Fibroblast of lung (primary cell): Measurements from ENCODE around the gene CALHM1. TPM values are rescaled to one million over a fixed set of nuclear protein-coding genes. Genes with fewer than 3 reads are reported as not detected.

Experiments
- DNase-seq, 2 donors: peaks; one replicate each; pipeline versions ENCODE4 v3.0.0 to v3.0.0-alpha.2; 2010; ENCODE audit warnings: low read depth in 2 of 2
- H2AFZ ChIP-seq: 2 replicates; pipeline ENCODE4 v1.5.1; 2012; ENCODE audit warnings: low read length, control low read depth, inconsistent platforms
- H3K27ac ChIP-seq: 2 replicates; pipeline ENCODE4 v1.5.1; 2011; ENCODE audit warnings: low read length, control low read depth; ENCODE audit not compliant: insufficient read depth
- H3K27me3 ChIP-seq: 2 replicates; pipeline ENCODE4 v1.5.1; 2011; ENCODE audit warnings: mild to moderate bottlenecking, low read length; ENCODE audit not compliant: control insufficient read depth, insufficient read depth
- H3K36me3 ChIP-seq: 2 replicates; pipeline ENCODE4 v1.5.1; 2011; ENCODE audit warnings: low read length; ENCODE audit not compliant: control insufficient read depth, insufficient read depth
- H3K4me1 ChIP-seq: 2 replicates; pipeline ENCODE4 v1.5.1; 2011; ENCODE audit warnings: low read length; ENCODE audit not compliant: control insufficient read depth, insufficient read depth; ENCODE audit errors: extremely low read depth
- H3K4me2 ChIP-seq: 2 replicates; pipeline ENCODE4 v1.5.1; 2011; ENCODE audit warnings: low read length, control low read depth; ENCODE audit not compliant: insufficient read depth; ENCODE audit errors: extremely low read depth
- H3K4me3 ChIP-seq, 4 experiments: fragments of 200-600 bp in 1 of 4; sonication (generic) in 1 of 4; replicated peaks in 1 of 4; 2 replicates each; pipeline ENCODE4 v1.5.1; 2011 to 2016; ENCODE audit warnings: low read length in 4 of 4, low read depth in 3 of 4, mild to moderate bottlenecking in 3 of 4, control low read depth in 2 of 4, inconsistent platforms in 1 of 4, mixed read lengths in 1 of 4; ENCODE audit not compliant: insufficient read depth in 1 of 4; ENCODE audit errors: control extremely low read depth in 1 of 4
- H3K79me2 ChIP-seq: 2 replicates; pipeline ENCODE4 v1.5.1; 2012; ENCODE audit warnings: mild to moderate bottlenecking, low read length, inconsistent platforms; ENCODE audit not compliant: control insufficient read depth, insufficient read depth
- H3K9ac ChIP-seq: 2 replicates; pipeline ENCODE4 v1.5.1; 2011; ENCODE audit warnings: mild to moderate bottlenecking, low read length, control low read depth; ENCODE audit not compliant: insufficient read depth
- H3K9me3 ChIP-seq: 2 replicates; pipeline ENCODE4 v1.5.1; 2012; ENCODE audit warnings: low read depth, low read length; ENCODE audit not compliant: control insufficient read depth, insufficient read depth
- H4K20me1 ChIP-seq: 2 replicates; pipeline ENCODE4 v1.5.1; 2011; ENCODE audit warnings: low read length; ENCODE audit not compliant: control insufficient read depth, insufficient read depth; ENCODE audit errors: extremely low read depth
- CTCF ChIP-seq, 2 donors: IDR thresholded peaks in 1 of 2; conservative IDR thresholded peaks in 1 of 2; 1 replicate in 1 of 2; 2 replicates in 1 of 2; pipeline ENCODE4 v1.5.1; 2011 to 2012; ENCODE audit warnings: low read length in 2 of 2, control low read depth in 1 of 2, inconsistent platforms in 1 of 2, low read depth in 1 of 2, mild to moderate bottlenecking in 1 of 2
- EZH2 ChIP-seq: IDR thresholded peaks from 2 replicates; pipeline ENCODE4 v1.5.1; 2012; ENCODE audit warnings: low read length, control low read depth, mild to moderate bottlenecking; ENCODE audit errors: missing control alignments
- polyA minus RNA-seq: library from RNA; depleted of rRNA, polyadenylated mRNA; stranded (reverse); fragments of >200 nt; gene quantifications from 2 replicates; pipeline ENCODE4 v1.2.3, GENCODE V29; 2011; ENCODE audit warnings: low replicate concordance
- polyA plus RNA-seq, 2 donors: library from polyadenylated mRNA; depleted of rRNA in 1 of 2; stranded (reverse) in 1 of 2; unstranded in 1 of 2; fragments of >200 nt; gene quantifications; 2 replicates each; pipeline ENCODE4 v1.2.1, GENCODE V29; 2011 to 2012; ENCODE audit warnings: missing spikeins in 1 of 2
- total RNA-seq: library from RNA; depleted of rRNA; stranded (reverse); fragments of >200 nt; gene quantifications from 2 replicates; pipeline ENCODE4 v1.2.1, GENCODE V29; 2014

The CALHM1 gene
- total RNA-seq (not detected in 2 replicates), polyA plus RNA-seq (not detected in 2 replicates), polyA minus RNA-seq (not detected in 2 replicates)
- polyA plus RNA-seq (2012): 0.03 TPM in 1 of 2 replicates, not detected in the other

- H3K4me3 ChIP-seq: no peak within 1 kb of the TSS
- TF ChIP-seq EZH2 (no peak), CTCF (conservative IDR thresholded peaks at IDR 0.05 in 1 of 2, IDR thresholded peaks at IDR 0.05 in 1 of 2; ENCODE audit: low read depth in 1 of 2, low read length in 2 of 2) (no peak)
- no peak within 1 kb of the TSS for H2AFZ ChIP-seq
- H3K9ac ChIP-seq: no peak within 1 kb of the TSS
- no peak for DNase-seq
- no peaks in the 10 kb centered on the region for H3K36me3 ChIP-seq
- H3K4me1 ChIP-seq: no peaks in the 10 kb centered on the region
- H3K4me2 ChIP-seq: no peak within 1 kb of the TSS
- no peaks in the 10 kb centered on the region for H4K20me1 ChIP-seq
- H3K79me2 ChIP-seq: no peaks in the 10 kb centered on the region
- no peaks in the 10 kb centered on the region for H3K9me3 ChIP-seq
- no peaks in the 10 kb centered on the region for H3K27me3 ChIP-seq
- H3K27ac ChIP-seq: no peak within 1 kb of the TSS
Observed at GRCh38 chr10:103458720-103459119, at the start of gene CALHM1. TSS of gene CALHM1 (minus strand) at chr10:103458900. CDS start at chr10:103458751, 149 bp downstream.

DNA sequence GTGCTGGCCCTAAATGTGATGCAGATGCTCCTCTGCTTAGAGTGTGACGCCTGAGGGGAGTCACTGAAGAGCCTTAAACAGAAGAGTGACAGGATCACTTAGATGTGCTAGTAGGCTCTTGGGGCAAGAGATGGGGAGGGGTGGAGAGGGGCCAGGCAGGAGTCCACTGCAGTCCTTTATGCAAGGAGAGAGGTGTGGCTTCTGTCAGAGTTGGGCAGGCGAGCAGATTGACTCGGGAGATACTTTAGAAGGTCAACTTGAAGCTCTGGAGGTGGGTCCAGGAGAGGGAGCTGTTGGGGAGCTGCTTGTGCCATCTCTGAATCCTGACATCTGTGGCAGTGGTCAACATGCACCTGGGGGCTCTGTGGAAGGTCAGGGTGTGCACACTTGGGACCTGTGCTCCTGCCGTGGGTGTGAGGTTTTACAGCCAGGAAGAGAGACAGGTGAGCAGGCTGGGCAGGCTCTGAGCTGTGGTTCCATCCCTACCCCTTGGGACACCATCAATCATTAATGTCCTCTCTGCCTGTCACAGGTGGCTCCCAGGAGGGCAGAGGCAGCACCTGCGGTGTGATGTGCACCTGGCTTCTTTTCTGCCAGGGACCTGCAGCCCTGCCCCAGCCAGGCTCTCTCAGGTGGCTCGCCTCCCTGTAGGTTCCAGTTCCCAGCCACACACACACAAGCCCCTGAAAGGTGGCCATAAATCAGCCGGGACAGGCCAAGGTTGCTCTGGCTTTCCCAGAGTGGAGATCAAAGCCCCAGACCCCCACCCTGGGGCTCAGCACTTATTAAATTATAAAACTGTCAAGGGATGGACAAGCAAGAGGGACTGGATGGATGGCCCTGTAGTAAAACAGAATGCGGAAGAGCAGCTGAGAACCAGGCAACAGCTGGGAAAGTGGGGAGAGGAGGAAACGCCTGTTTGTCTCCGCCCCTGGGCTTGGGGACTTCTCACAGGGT, 48.8 kb upstream of the CALHM1 start:
- DNase-seq: no peak
- peaks cover 22% of the 10 kb centered on the region for H3K27me3 ChIP-seq

More for the DNA sequence above, 48.8 kb upstream of the CALHM1 start:
- H3K27ac ChIP-seq: no peak overlapping the region
- no peaks in the 10 kb centered on the region for H3K4me1 ChIP-seq
- TF ChIP-seq EZH2: no peak
- TF ChIP-seq CTCF (conservative IDR thresholded peaks at IDR 0.05 in 1 of 2, IDR thresholded peaks at IDR 0.05 in 1 of 2; ENCODE audit: low read depth in 1 of 2, low read length in 2 of 2): no peak
- H3K4me2 ChIP-seq: no peak overlapping the region
- no peaks in the 10 kb centered on the region for H4K20me1 ChIP-seq
- no peaks in the 10 kb centered on the region for H3K9me3 ChIP-seq
- H2AFZ ChIP-seq: no peak overlapping the region
- no peaks in the 10 kb centered on the region for H3K79me2 ChIP-seq
- H3K36me3 ChIP-seq: no peaks in the 10 kb centered on the region
- H3K9ac ChIP-seq: no peak overlapping the region
- no peak overlapping the region for H3K4me3 ChIP-seq
